Body of pancreas (tissue), 4 donors: Measurements from ENCODE around the gene HES5.

Experiments used
- POLR2A ChIP-seq, 3 donors: fragments of 450-650 bp; IDR thresholded peaks; one replicate each; pipeline ENCODE4 v1.6.1; 2016; ENCODE audit warnings: antibody characterized with exemption in 3 of 3, mild to moderate bottlenecking in 2 of 3
- TF ChIP-seq, protein P1 (sequence below), 7 experiments: fragments of 450-650 bp in 4 of 7; fragments of 200-600 bp in 3 of 7; sonication (generic) in 3 of 7; IDR thresholded peaks; one replicate each; pipeline ENCODE4 v1.5.1; 2016 to 2019; ENCODE audit warnings: antibody characterized with exemption in 7 of 7

DNA sequence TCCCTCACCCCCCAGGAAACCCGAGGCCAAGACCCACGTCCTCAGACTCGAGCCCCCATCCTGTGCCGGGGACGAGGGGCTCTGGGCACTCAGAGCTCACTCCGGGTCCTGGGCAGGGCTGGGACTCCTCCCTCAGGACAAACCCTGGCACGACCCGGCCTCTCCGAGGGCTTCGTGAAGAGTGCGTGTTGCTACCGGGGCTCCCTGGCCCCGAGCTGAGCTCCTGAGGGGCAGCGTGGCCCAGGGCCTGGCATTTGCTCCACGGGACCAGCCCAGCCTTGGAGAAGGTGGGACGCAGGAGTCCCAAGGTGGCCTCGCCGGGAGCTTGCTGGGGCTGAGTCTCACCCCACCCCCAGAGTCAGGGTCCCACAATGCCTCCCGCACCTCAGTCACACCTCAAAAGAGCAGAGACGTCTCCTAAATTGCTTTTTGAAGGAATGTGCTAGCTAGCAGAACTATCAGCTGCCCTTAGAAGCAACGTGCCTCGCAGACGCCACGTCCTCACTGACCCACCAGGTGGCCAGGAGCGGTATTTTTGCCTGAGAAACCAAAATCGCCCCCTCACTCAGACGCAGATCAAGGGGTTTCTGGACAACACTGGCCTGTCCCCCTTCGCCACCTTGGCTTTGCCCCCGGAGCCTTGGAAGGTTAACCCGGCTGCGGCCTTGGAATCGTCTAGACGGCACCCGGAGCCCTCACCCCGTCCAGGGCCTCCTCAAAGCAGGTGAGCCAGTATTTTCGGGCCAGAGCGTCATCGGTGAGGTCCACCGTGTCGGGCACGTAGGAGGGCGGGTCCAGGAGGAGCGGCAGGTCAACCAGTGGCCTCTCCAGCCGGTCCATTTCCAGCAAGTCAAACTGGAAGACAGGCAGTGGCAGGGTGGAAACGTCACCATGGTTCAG, 14.9 kb downstream of the HES5 start:
- TF ChIP-seq POLR2A (IDR thresholded peaks at IDR 0.05), result no peak
- TF ChIP-seq, protein P1, sequence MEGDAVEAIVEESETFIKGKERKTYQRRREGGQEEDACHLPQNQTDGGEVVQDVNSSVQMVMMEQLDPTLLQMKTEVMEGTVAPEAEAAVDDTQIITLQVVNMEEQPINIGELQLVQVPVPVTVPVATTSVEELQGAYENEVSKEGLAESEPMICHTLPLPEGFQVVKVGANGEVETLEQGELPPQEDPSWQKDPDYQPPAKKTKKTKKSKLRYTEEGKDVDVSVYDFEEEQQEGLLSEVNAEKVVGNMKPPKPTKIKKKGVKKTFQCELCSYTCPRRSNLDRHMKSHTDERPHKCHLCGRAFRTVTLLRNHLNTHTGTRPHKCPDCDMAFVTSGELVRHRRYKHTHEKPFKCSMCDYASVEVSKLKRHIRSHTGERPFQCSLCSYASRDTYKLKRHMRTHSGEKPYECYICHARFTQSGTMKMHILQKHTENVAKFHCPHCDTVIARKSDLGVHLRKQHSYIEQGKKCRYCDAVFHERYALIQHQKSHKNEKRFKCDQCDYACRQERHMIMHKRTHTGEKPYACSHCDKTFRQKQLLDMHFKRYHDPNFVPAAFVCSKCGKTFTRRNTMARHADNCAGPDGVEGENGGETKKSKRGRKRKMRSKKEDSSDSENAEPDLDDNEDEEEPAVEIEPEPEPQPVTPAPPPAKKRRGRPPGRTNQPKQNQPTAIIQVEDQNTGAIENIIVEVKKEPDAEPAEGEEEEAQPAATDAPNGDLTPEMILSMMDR (IDR thresholded peaks at IDR 0.05), result no peak
